K562 (cell line): Measurements from ENCODE around the gene ADSS2. TPM values are rescaled to one million over a fixed set of nuclear protein-coding genes. Genes with fewer than 3 reads are reported as not detected.

Source experiments
- ATAC-seq: fragments of 200-7000 bp; cut with Tn5 transposase; 3 replicates; pipeline ENCODE4 v1.9.1; 2020; ENCODE audit warnings: moderate library complexity
- BruUV-seq: library from RNA; stranded (reverse); fragments of 400-500 nt; replicated peaks from 2 replicates; lab custom pipeline; 2021; lab: Mats Ljungman, UMichigan
- CTCF ChIA-PET: fragments of 300-600 bp; formaldehyde crosslinking; extraction: SDS; loops from one replicate; lab custom pipeline; 2021; ENCODE audit warnings: low intra/inter-chr PET ratio; lab: Yijun Ruan, JAX
- POLR2A ChIA-PET: fragments of 300-600, 350-650 bp; sonication (Branson Sonifier 250); formaldehyde crosslinking; extraction: SDS; loops from one replicate; lab custom pipeline; 2021; ENCODE audit warnings: antibody characterized with exemption, inconsistent platforms; lab: Yijun Ruan, JAX
- DNase-seq, 4 experiments: peaks; one replicate each; pipeline versions ENCODE4 v3.0.0 to v3.0.0-alpha.2; 2011 to 2018; ENCODE audit warnings: low spot score in 3 of 4, mixed read lengths in 3 of 4; ENCODE audit errors: extremely low read depth in 1 of 4
- FAIRE-seq: peaks from 2 replicates; lab custom pipeline; 2011; peaks lifted over from hg19 to GRCh38; lab: Jason Lieb, UNC
- H2AFZ ChIP-seq: 2 replicates; pipeline ENCODE4 v1.6.0; 2011; ENCODE audit warnings: low read depth, low read length, control low read depth, inconsistent platforms
- H3K27ac ChIP-seq: fragments of 200-600 bp; 3 replicates; pipeline ENCODE4 v1.8.0; 2011; ENCODE audit warnings: low read depth, mild to moderate bottlenecking, control low read depth, inconsistent platforms, low read length, moderate library complexity, mixed read lengths; ENCODE audit errors: extremely low read depth
- H3K27me3 ChIP-seq, 2 experiments: fragments of 300-600 bp in 1 of 2; 2 replicates in 1 of 2; 3 replicates in 1 of 2; pipeline versions ENCODE4 v1.6.0 to v1.8.0; 2011; ENCODE audit warnings: inconsistent platforms in 2 of 2, low read length in 2 of 2, mild to moderate bottlenecking in 1 of 2, mixed read lengths in 1 of 2, moderate library complexity in 1 of 2; ENCODE audit not compliant: control insufficient read depth in 2 of 2, insufficient read depth in 2 of 2
- H3K36me3 ChIP-seq: fragments of 300-600 bp; 3 replicates; pipeline ENCODE4 v1.8.0; 2011; ENCODE audit warnings: mild to moderate bottlenecking, low read length, inconsistent platforms; ENCODE audit not compliant: control insufficient read depth, insufficient read depth
- H3K4me1 ChIP-seq, 2 experiments: fragments of 200-600 bp in 1 of 2; replicated peaks in 1 of 2; 2 replicates in 1 of 2; 3 replicates in 1 of 2; pipeline versions ENCODE4 v1.5.1 to v1.8.0; 2011; ENCODE audit warnings: inconsistent platforms in 2 of 2, low read length in 2 of 2, mild to moderate bottlenecking in 1 of 2, mixed read lengths in 1 of 2, moderate library complexity in 1 of 2; ENCODE audit not compliant: control insufficient read depth in 2 of 2, insufficient read depth in 2 of 2
- H3K4me2 ChIP-seq: 2 replicates; pipeline ENCODE4 v1.6.1; 2011; ENCODE audit warnings: low read length, control low read depth, inconsistent platforms, mixed read lengths; ENCODE audit not compliant: insufficient read depth
- H3K4me3 ChIP-seq: fragments of 200-600 bp; sonication (generic), shearing (Covaris generic); 2 replicates; pipeline ENCODE4 v1.5.1; 2016; ENCODE audit warnings: control low read depth, inconsistent platforms
- H3K79me2 ChIP-seq: fragments of 200-600 bp; 3 replicates; pipeline ENCODE4 v1.8.0; 2011; ENCODE audit warnings: low read length, inconsistent platforms; ENCODE audit not compliant: control insufficient read depth, insufficient read depth
- H3K9ac ChIP-seq, 2 experiments: 2 replicates each; pipeline versions ENCODE4 v1.6.0 to v1.6.1; 2011; ENCODE audit warnings: low read depth in 2 of 2, low read length in 2 of 2, control low read depth in 1 of 2, inconsistent platforms in 1 of 2, mild to moderate bottlenecking in 1 of 2, mixed read lengths in 1 of 2; ENCODE audit not compliant: insufficient read depth in 1 of 2
- H3K9me1 ChIP-seq: one replicate; pipeline ENCODE4 v1.6.0; 2011; ENCODE audit warnings: inconsistent platforms, mild to moderate bottlenecking, low read length, moderate library complexity; ENCODE audit not compliant: control insufficient read depth, insufficient read depth
- H3K9me3 ChIP-seq: replicated peaks from 2 replicates; pipeline ENCODE4 v1.5.1; 2011; ENCODE audit warnings: low read depth, low read length, inconsistent platforms; ENCODE audit not compliant: control insufficient read depth, insufficient read depth
- H4K20me1 ChIP-seq: replicated peaks from 2 replicates; pipeline ENCODE4 v1.6.1; 2011; ENCODE audit warnings: low read length, inconsistent platforms, mixed read lengths; ENCODE audit not compliant: control insufficient read depth, insufficient read depth
- ATF6 ChIP-seq: sonication (generic); formaldehyde crosslinking; IDR thresholded peaks from 2 replicates; pipeline ENCODE4 v1.4.0; 2020; ENCODE audit warnings: mild to moderate bottlenecking, missing genetic modification reagents
- CTCF ChIP-seq, 3 experiments: IDR thresholded peaks in 2 of 3; conservative IDR thresholded peaks in 1 of 3; 2 replicates each; pipeline ENCODE4 v1.5.1; 2011 to 2012; ENCODE audit warnings: low read length in 3 of 3, mild to moderate bottlenecking in 3 of 3, control low read depth in 2 of 3, improper control_type of control experiment in 1 of 3, inconsistent platforms in 1 of 3, low read depth in 1 of 3, mixed read lengths in 1 of 3, moderate library complexity in 1 of 3; ENCODE audit not compliant: insufficient read depth in 2 of 3
- CTCFL ChIP-seq: IDR thresholded peaks from 2 replicates; pipeline ENCODE4 v1.6.1; 2011; ENCODE audit warnings: borderline replicate concordance, low read depth, mild to moderate bottlenecking, moderate library complexity, low read length; ENCODE audit not compliant: insufficient read depth, poor library complexity, severe bottlenecking
- DPF2 ChIP-seq: fragments of 450-650 bp; IDR thresholded peaks from 2 replicates; pipeline ENCODE4 v1.6.1; 2016
- HOXB6 ChIP-seq: fragments of 250-450 bp; sonication (Bioruptor Pico); IDR thresholded peaks from 2 replicates; pipeline ENCODE4 v1.5.1; 2022; ENCODE audit warnings: mild to moderate bottlenecking, borderline replicate concordance
- SIX5 ChIP-seq, 2 experiments: IDR thresholded peaks; 2 replicates each; pipeline ENCODE4 v1.6.1; 2011; ENCODE audit warnings: low read length in 2 of 2, borderline replicate concordance in 1 of 2, low read depth in 1 of 2, mild to moderate bottlenecking in 1 of 2, moderate library complexity in 1 of 2; ENCODE audit not compliant: insufficient read depth in 1 of 2
- SP1 ChIP-seq: sonication (generic); formaldehyde crosslinking; IDR thresholded peaks from 2 replicates; pipeline ENCODE4 v1.8.1; 2022; ENCODE audit warnings: mild to moderate bottlenecking, missing genetic modification reagents
- TARDBP ChIP-seq: fragments of 450-650 bp; IDR thresholded peaks from 2 replicates; pipeline ENCODE4 v1.6.1; 2016
- WGBS: fragments of 100-300 bp; shearing (Covaris generic); methylation state at CpG from one replicate; pipeline ENCODE4 v1.1.6; 2016; ENCODE audit warnings: low coverage, mixed read lengths; ENCODE audit not compliant: insufficient coverage; ENCODE audit errors: missing lambda C conversion rate; 5-methylcytosine and 5-hydroxymethylcytosine counted together
- in situ Hi-C: fragments of 300-500 bp; cut with MboI; formaldehyde crosslinking; loops from 4 replicates; pipeline ENCODE4 v1.15.0; 2018; ENCODE audit warnings: inconsistent platforms, mixed read lengths
- intact Hi-C: fragments of 100-400 bp; cut with micrococcal nuclease; formaldehyde crosslinking; loops from 2 replicates; pipeline ENCODE4 v1.14.2; 2022
- polyA plus RNA-seq, 8 experiments: library from polyadenylated mRNA; depleted of rRNA in 4 of 8; stranded (reverse) in 5 of 8; unstranded in 3 of 8; fragments of >200 nt; fragmentation: Nextera tagmentation in 2 of 8; fragmentation: Illumina TruSeq in 1 of 8; extraction: Ambion mirVana in 2 of 8; extraction: Trizol in 1 of 8; gene quantifications; 2 replicates each; pipeline versions ENCODE4 v1.2.1 to v1.2.3, GENCODE V29; 2011 to 2014; ENCODE audit warnings: inconsistent platforms in 1 of 8, missing spikeins in 1 of 8
- total RNA-seq, 7 experiments: library from RNA; depleted of rRNA in 6 of 7; stranded (reverse); fragments of >200 nt in 6 of 7; fragmentation: Illumina TruSeq in 2 of 7; extraction: Trizol in 2 of 7; gene quantifications; 2 replicates each; pipeline versions ENCODE4 v1.2.1 to v1.2.3, GENCODE V29; 2011 to 2021; ENCODE audit warnings: low replicate concordance in 1 of 7

The ADSS2 gene
- total and polyA plus RNA-seq, 9 of the 15 experiments (the other 6 are each of a cell fraction or from before 2014, with no cell fraction given): 8.8 to 63.8 (median 59.4) TPM

- CTCF ChIA-PET: no interaction called here
Measured at GRCh38 chr1:244444854-244445253, 6.9 kb downstream of the ADSS2 start.

More at GRCh38 chr1:244444854-244445253, 6.9 kb downstream of the ADSS2 start:
- TF ChIP-seq ATF6 (CRISPR knock-in tag) (no peak), CTCF (IDR thresholded peaks at IDR 0.05 in 2 of 3, conservative IDR thresholded peaks at IDR 0.05 in 1 of 3; ENCODE audit: insufficient read depth in 2 of 3, low read depth in 1 of 3, low read length in 3 of 3) (no peak), HOXB6 (no peak), SP1 (CRISPR knock-in tag) (no peak), CTCFL (no peak), TARDBP (no peak), SIX5 (IDR thresholded peaks at IDR 0.05; ENCODE audit: borderline replicate concordance in 1 of 2, insufficient read depth in 1 of 2, low read depth in 1 of 2, low read length in 2 of 2) (no peak), DPF2 (no peak)
- intact Hi-C loops: no loop called here
- no peaks in the 10 kb centered on the region for H3K9me1 ChIP-seq
- H3K36me3 ChIP-seq: peaks cover 64% of the 10 kb centered on the region
- no peak overlapping the region for H3K4me2 ChIP-seq
- H3K4me3 ChIP-seq: no peak overlapping the region
- ATAC-seq (no peak), DNase-seq (no peak), FAIRE-seq (peak; percentile 6)
- no peak overlapping the region for H2AFZ ChIP-seq
- H4K20me1 ChIP-seq: peaks cover under 1% of the 10 kb centered on the region; the same call in 1 of the 2 replicates
- H3K27ac ChIP-seq: peak overlapping the region; percentile 10; the same call in 1 of the 3 replicates
- WGBS: 78% methylated on average over 1 of the region's 1 CpG
- H3K27me3 ChIP-seq: no peaks in the 10 kb centered on the region
- H3K9me3 ChIP-seq: no peaks in the 10 kb centered on the region
- H3K79me2 ChIP-seq: peaks cover 94% of the 10 kb centered on the region
- no peak overlapping the region for H3K9ac ChIP-seq
- POLR2A ChIA-PET: interaction anchor here (1.1 kb wide), 1 partner anchor 30 kb away, joined by 4 read pairs; no protein-coding TSS in a partner anchor
- in situ Hi-C loops: no loop called here
- BruUV-seq: no TSS peak
- H3K4me1 ChIP-seq: peaks cover 2 to 29% of the 10 kb centered on the region in 2 experiments; a peak in 4 of 5 replicates
